Forelimb muscle (tissue), 1 donor: Measurements from ENCODE around the gene RYR2. TPM values are rescaled to one million over a fixed set of nuclear protein-coding genes. Genes with fewer than 3 reads are reported as not detected.
A peak's percentile ranks its signal among the peaks of the same experiment; 100 is the strongest.

Source experiments
- DNase-seq: peaks from one replicate; pipeline ENCODE4 v3.0.0-alpha.2; 2013; ENCODE audit warnings: low read depth
- polyA plus RNA-seq: library from polyadenylated mRNA; unstranded; fragments of 120-200 nt; gene quantifications from one replicate; pipeline ENCODE4 v1.2.1, GENCODE V29; 2013; ENCODE audit not compliant: insufficient read length

The RYR2 gene
- polyA plus RNA-seq, 1 donor, result 2.4 TPM

DNA sequence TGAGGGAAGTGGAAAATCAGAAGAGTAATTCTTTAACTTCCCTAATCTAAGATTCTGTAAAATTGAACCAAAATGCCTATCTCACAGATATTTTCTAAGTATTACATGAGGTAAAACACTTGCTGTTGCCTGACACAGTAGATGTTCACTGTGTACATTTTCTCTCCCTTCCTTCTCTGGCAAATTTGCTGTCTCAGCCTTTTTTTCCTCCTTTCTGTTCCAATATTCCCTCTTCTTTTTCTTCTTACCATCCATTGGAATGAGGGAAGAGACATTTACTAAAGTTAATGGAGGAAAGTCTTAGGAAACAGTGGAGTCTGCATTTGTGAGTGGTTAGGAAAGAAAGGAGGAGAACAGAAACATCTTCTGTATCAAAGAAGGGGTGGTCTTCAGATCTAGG, 608.8 kb downstream of the RYR2 start:
- no peak for DNase-seq

DNA sequence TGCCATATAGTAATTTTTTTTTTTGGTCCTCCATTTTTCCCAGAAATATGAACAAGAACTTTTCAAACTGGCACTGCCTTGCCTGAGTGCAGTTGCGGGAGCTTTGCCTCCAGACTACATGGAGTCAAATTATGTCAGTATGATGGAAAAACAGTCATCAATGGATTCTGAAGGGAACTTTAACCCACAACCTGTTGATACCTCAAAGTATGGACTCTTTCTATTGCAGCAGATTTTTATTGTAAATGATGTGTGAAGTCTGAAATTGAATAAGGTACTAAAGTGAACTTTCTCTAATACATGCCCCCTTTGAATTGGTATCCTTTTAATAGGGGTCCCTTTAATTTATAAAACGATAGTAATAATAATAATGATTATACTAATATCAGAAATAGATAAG, 613.8 kb downstream of the RYR2 start:
- DNase-seq, result no peak

DNA sequence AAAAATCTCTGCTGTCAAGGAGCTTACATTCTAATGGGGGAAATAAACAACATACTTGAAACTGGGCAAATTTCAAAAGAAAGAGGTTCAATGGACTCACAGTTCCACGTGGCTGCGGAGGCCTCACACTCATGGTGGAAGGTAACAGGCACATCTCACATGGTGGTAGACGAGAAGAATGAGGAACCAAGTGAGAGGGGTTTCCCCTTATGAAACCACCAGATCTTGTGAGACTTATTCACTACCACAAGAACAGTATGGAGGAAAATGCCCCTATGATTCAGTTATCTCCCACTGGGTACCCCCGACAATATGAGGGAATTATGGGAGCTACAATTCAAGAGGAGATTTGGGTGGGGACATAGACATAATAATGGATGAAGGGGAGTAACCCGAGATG, 622.4 kb downstream of the RYR2 start:
- no peak for DNase-seq

DNA sequence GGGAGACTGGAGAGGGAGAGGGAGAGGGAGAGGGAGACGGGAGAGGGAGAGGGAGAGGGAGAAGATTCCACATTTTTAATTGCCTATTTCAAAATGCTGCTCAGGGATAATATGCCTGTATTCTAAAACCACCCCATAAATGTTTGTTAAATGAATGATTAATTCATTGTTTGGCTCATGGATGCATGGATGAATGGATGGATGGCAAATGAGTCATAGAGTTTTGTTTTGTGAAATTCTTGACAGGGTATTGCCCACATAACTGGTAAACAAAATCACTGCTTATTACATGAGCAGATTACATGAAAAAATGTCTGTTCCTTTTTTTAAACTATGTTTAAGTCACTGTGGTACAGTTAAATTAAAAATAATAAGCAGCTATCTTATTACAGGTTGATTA, 628.3 kb downstream of the RYR2 start:
- no peak for DNase-seq

DNA sequence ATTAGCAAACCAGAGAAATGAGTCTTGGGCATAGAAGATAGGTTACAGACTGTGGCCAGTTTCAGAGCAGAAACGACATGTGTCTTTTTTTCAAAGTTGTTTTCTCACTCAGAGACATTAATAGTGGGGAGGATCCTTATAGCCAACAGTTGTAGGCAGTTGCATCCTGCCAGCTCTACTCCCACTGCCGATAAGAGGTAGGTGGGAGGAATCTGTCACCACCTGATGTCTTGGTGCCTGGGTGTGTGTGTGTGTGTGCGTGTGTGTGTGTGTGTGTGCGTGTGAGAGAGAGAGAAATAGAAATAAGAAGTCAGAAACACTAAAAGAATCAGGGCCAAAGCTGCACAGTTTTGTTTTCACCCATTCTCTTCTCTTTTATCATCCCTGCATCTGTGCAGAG, 629.3 kb downstream of the RYR2 start:
- no peak for DNase-seq

DNA sequence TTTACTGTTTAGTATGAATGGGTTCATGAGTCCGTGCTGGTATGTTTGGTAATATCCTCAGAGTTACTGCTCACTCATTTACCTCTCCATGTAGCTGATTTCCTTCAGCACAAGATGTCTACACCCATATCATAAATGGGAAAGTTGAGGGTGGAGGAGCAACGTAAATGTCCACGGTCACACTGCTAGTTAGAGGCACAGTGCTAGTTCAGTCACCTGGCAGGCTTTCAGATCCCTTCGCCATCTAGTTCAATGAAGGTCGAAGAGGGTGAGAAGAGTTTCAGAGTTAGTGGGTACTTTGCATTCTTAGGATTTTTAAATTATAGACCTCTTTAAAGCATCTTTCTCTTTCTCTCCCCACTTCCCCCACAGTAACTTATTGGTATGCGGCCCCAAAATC, 630.0 kb downstream of the RYR2 start:
- no peak for DNase-seq

DNA sequence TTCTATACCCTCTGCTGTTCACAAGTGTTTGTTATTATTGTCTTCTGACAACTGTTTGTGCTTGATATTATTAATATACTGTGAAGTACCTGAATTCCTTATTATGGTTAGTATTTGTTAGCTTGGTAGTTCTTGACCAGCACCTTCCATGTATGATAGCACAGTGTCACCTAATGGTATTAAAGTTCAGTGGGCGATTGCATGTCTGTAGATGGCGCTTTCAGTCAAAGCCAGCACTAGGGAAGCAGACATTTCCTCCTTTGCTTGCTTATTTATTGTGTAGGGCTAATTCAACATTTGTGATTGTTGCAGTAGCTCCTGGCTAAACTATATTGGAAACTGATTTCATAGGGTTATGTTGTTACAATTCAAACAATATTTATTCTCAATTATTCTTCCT, 630.8 kb downstream of the RYR2 start:
- DNase-seq, result no peak

DNA sequence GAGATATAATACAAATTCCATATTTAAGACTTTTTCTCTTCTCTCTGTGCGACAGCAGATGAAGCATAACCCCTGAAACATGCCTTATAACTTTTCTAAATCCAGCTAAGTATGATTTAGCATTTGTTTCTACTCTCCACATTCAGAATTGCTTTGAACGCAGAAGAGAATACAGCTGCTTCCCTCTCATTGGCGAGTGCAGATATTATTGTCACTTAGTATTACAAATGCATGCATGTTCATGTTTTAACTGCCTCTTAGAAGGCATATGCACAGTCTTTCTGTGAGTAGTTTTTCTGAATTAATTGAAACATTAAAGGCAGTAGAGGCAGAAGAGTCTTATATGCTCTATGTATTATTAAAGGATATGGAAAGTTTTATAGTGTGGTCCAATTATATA, 631.6 kb downstream of the RYR2 start:
- no peak for DNase-seq

DNA sequence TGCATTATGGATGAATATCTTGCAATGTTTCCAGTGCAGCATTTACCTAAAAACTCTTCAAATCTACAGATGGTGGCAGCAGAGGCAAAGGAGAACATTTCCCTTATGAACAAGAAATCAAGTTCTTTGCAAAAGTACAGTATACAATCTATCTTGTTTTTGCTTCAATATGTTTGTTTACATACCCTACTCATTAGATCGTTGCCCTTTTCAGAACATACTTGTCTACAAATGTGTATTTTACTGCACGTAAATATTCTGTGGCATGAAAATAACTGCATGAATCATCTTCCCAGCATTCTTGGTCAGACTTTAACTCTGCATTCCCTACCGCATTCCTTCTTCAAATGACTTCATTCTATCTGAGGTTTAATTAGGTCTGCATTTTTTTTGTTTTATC, 636.0 kb downstream of the RYR2 start:
- DNase-seq, result no peak

DNA sequence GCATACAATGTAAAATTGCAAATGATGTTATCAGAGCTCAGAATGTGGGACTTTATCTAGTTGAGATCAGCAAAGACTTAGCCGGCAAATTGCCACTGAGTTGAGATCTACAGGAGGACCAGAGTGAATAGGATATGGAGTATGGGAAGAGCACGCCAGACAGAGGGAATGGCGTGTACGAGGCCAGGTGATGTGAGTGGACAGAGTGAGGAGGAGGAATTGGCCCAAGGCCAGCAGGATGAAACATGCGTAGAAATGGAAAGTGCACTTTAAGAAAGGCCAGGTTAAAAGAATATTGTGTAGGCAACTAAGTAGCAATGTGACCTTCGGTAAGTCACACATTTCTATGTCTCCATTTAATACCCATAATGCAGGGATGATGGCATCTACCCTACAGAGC, 637.7 kb downstream of the RYR2 start:
- no peak for DNase-seq

DNA sequence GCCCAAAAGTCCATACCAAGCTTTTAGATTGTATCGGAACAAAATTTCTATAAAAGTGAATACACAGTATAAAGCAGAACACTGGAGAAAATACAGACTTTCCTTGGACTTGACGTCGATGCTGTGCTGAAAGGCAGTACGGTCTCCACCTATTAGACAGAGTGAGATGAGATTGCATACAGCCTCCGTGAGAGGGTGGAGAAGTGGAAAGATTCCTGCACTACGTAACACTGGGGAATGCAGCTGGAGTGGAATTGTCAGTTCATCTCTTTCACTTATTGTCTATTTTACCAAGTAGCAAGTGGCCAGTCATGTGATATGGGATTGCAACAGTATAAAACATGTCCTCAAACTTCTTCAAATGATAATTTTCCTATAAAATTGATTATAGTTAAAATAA, 639.2 kb downstream of the RYR2 start:
- DNase-seq, result peak; percentile 67

DNA sequence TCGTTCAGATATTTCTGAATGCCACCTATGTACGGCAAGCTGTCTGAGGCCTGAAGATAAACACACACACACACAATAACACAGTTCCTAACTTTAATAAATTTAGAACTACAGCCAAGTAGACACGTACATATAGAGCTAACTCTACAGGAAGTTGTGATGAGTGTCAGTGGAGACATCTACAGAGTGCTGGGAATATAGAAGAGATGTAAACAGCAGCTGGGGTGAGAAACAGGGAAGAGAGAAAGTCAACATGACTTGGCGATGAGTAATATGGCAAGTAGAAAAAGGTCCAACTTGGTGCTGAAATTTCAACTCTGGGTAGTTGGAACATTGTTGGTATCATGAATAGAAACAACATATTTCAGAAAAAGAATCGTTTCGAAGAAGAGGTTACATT, 642.3 kb downstream of the RYR2 start:
- no peak for DNase-seq

DNA sequence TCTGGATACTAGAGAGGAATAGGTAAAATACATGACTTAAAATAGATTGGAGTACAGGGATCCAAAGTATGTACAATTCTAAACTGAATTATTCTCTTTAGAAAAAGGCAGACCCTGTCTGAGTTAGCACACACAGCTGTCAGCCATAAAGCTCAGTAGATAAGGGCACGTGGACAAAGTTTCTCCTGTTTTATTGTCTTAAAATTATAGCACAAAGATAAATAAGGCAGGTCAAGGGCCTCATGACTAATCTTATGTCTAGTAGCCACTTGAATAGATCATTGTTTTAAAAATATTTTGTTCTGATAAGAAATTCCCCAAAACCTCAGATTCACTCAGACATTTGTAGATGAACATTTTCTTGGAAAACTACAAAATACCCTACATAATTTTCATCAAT, 643.6 kb downstream of the RYR2 start:
- DNase-seq, result no peak

DNA sequence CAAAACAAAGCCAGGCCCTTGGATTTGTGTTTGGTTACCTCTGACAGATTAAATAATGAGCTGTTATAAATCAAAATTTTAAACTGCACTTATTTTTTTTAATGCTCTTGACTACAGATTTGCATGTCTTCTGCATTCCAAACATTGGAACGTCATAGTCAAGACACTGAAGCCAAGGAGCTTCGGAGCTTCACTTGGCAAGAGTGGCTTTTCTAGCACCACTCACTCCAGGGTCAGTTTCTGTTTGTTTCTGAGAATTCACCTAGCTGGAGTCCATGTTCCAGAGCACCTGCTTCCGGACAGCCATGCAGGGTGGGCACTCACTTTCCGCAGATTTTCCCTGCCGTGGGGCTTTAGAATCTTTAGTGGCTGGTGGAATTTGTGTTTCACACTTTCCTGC, 645.8 kb downstream of the RYR2 start:
- DNase-seq, result peak; percentile 40

DNA sequence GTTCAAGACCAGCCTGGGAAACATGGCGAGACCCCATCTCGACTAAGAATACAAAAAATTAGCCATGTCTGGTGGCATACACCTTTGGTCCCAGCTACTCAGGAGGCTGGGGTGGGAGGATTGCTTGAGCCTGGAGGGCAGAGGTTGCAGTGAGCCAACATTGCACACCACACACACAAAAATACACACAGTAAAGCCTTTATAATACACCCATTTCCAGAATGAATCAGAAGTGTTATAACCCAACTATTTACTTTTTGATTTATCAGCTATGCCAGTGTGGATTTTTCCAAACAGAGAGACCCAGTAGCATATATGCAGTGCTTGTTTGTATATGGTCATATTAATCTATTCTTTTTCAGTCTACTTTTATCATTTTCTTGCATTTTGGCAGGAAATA, 648.7 kb downstream of the RYR2 start:
- no peak for DNase-seq

DNA sequence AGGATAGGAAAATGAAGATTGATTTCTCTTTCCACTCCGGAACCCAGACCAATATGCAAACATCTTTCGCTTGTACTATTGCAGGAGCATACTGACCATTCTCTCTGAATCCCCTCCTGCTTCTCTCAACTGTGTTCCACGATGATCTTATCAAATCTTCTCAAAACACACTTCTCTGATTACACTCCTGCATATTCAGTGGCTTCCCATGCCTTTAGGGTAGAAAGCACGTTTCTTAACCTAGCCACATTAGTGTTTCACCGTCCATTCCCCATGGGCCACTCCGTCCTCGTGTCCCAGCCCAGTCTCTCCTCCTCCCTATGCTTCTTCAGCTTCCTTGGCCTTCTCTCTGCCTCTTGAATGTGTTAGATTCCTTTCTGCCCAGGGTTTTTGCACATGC, 650.3 kb downstream of the RYR2 start:
- no peak for DNase-seq

DNA sequence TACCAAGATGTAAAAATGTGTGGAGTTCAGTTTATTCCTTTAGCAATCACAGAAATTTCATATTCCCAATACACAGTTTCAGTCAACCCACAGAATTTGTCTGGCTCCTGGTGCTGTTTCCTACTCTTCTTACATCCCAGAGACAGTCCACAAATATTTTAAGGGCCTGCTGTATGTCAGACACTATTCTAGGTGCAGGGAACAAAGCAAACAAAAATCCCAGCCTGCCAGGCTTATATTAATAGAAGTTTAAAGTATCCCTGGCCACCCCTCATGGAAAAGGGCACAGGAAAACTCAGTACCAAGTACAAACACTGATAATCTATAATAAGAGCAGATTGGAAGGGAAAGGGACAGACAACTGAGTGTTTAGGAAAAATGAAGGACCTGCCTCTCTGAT, 653.9 kb downstream of the RYR2 start:
- DNase-seq, result no peak

DNA sequence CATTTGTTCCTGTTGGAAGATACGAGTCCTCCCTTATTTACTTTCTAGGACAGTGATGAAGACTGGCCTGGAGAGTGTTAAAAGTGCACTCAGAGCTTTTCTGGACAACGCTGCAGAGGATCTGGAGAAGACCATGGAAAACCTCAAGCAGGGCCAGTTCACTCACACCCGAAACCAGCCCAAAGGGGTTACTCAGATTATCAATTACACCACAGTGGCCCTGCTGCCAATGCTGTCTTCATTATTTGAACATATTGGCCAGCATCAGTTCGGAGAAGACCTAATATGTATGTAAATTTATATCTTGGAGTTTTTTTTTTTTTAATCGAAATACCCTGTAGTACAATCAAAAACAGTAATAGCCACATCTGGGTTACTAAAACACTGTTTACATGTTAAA, 658.2 kb downstream of the RYR2 start:
- peak; percentile 48 for DNase-seq

DNA sequence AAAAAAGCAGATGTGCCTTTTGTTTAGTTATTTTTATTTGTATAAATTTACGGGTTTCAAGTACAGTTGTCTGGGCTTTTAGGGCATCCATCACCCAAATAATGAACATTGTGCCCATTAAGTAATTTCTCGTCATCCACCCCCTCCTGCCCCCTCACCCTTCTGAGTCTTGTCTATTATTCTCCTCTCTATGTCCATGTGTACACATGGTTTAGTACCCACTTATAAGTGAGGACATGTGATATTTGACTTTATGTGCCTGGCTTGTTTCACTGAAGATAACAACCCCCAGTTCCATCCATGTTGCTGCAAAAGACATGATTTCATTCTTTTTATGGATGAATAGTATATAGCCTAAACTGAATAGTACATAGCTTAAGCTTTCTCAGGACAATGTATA, 659.5 kb downstream of the RYR2 start:
- DNase-seq, result no peak

DNA sequence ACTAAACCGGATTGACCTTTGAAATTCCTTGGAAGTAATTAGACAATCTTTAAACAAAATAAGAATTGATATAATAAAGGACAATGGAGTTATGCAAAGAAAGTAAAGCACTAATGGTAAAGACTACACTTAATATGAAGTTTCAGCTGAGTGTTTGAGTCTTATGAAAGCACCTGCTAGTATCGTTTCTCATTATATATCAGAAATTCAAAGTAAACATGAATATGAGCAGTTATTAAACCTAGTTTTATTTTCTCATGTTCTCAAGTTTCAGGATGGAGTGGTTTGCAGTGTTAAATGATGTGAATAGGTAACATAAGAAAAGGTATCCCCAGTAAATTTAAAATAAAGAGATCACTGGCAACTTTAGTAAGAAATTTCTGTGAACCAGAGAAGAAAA, 660.2 kb downstream of the RYR2 start:
- no peak for DNase-seq

DNA sequence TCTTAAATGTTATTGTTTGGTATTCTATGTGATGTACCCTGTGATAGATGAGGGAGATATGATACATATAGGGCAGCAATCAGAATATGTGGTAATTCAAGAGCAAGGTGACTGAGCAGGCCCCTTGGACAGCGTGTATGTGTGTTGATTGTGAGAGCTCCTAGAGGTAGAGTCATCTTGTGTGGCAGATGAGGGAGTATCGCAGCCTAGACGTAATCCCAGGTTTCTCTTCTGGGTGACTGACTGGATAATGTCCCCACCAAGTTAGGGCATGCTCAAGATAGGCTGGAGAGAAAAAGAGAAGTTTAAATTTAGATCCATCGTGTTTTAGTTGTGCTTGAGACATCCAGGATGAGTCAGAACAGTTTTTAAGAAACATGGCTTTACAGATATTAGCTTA, 663.5 kb downstream of the RYR2 start:
- no peak for DNase-seq

DNA sequence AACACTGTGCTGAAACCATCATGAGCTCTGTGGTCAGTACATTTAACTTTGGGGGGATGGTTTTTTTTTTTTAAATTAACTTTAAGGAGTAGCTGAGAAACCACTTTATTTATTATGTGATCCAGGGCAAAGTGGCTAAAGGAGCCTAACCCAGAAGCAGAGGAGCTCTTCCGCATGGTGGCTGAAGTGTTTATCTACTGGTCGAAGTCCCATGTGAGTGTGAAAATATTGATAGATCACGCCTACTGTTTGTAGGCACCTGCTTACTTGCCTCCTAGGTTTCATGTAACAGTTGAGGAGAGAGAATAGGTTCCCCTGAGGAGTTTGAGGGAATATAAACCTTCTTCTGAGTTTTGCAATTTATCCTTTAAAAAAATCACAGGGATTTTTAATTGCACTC, 667.4 kb downstream of the RYR2 start:
- no peak for DNase-seq

DNA sequence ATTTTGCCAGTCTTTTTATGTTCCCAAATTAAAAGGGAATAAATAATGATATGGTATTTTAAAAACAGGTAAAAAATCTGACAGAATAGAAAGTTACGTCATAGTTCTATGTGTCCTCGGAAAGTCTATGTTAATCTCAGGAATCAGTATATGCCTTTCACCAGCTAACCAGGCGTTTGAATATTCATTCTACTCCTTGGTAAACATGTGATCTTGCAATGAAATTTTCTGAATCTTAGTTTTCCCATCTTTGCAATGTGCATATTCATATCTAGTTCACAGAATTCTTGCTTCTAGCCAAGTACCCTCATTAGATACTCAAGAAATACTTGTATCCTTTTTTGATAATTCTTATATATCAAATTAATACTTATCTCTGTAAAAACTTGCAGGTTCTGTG, 669.3 kb downstream of the RYR2 start:
- no peak for DNase-seq

DNA sequence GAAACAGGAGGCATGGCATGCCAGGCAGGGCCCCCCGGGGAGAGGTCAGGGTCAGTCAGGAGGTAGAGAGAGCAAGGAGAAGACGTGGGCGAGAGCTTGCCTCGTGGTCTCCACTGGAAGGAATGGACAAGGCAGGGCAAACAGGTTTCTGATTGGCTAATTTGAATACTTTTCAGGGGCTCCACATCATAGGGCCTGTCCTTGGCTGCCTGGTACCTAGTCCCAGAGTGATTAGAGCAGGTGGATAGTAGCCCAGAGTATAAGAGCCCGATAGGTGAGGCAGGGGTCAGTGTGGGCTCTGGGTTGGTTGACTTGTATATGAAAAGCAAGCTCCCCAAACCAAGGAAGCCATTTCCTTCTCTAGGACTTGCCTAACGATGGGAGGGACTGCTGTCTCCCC, 670.1 kb downstream of the RYR2 start:
- DNase-seq, result no peak

DNA sequence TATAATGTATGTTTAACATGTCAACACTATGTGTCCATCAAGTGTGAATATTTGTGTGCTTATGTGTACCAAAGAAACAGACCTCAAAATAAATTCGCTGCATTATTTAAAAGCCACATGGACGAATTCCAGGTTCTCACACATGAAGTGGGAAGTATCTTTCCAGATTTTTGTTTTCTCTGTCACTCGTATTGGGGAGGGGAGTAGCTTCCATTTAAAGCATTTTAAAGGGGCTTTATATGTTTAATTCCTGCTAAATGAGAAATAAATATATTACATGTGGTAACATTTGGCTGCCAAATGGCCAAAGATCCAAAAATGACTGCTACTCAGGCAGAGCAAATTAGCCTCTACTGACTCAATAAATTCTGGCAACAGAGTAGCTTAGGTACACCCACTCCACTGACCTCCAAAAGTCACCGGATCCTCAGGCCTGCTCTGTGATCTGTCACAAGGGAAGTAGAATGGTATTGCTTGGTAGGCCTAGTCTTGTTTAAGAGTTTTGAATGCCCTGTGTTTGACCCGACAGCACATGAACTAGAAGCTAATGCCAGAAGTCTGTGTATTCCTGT, 670.7 kb downstream of the RYR2 start:
- peak; percentile 25 for DNase-seq
